ENCODE results near the gene SLC25A34.

The SLC25A34 gene

DNA sequence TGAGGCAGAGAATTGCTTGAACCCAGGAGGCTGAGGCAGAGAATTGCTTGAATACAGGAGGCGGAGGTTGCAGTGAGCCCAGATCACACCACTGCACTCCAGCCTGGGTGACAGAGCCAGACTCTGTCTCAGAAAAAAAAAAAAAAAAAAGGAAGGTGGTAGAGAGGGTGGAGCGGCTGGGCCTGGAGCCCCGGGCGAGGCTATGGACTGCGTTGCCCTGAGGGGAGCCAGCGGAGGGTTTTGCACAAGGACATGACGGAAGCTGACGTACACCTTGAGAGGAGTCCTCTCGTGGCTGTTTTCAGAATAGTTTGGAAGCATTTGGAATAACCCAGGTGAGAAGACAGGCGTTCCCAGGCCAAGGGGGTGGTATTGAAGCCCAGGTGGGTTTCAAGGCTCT lies 15.7 kb downstream of the SLC25A34 start:
- DNase-seq (ENCODE audit: low read depth in 1 of 2, low spot score in 1 of 2): no peak

DNA sequence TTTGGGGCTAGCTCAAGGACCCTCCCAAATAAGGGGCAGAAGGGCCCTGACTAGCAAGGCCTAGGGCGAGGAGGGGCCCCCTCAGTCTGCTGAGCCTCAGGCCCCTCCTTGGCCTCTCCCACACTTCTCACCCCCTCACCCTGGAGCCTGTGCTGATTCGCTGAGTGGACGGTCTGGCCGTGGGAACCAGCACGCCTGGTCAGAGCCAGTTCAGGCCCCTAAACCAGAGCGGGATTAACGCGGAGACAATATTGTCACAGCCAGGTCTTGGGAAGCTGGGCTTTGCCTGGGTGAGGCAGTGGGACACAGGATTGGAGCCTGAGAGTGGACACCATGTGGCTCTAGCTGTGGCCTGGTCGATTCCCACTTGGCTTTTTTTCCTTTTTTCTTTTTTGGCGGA lies 17.7 kb downstream of the SLC25A34 start:
- DNase-seq (ENCODE audit: low read depth in 1 of 2, low spot score in 1 of 2): no peak

DNA sequence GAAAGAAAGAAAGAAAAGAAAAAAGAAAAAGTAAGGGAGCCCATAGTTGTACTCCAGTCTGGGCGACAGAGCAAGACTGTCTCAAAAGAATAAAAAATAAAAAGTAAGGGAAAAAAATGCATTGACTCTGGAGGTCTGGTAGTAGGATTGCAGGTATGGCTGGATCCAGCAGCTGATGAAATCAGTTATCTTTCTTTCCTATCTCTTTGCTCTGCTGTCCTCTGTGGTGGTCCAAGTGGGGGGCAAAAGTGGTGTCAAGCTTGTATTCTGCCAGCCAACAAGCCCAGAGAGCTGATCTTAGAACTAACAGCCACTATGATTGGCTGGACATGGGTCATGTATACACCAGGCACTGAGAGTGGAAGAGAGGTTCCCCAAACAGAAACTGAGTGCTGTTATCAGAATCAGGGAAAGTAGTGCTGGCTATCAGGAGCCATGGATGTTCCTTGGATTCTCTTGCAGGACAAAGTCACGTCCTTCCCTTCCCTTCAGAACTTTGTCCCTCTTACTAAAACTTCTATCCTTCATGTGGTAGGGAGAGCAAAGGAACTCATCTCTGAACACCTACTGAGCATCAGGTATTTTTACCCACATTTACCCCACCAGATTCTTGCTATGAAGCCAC lies 19.1 kb downstream of the SLC25A34 start:
- DNase-seq (ENCODE audit: low read depth in 1 of 2, low spot score in 1 of 2): no peak

DNA sequence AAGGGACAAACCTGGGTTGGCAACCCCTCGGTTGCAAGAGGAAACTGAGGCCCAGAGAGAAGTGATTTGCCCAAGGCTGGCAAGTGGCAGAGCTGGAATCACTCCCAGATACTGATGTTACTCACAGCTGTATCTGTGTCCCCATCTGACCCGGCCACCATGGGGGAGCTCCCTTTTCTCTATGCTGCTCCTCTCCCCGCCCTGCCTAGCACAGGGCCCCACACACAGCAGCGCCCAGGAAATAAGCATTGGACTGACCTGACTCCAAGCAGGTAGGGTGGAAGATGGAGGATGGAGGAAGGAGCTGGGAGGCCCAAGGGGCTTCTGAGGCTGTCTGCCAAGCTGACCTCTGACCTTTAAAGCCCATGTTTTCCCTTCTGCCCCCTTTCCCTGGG lies 19.6 kb downstream of the SLC25A34 start:
- DNase-seq (ENCODE audit: low read depth in 1 of 2, low spot score in 1 of 2): no peak

DNA sequence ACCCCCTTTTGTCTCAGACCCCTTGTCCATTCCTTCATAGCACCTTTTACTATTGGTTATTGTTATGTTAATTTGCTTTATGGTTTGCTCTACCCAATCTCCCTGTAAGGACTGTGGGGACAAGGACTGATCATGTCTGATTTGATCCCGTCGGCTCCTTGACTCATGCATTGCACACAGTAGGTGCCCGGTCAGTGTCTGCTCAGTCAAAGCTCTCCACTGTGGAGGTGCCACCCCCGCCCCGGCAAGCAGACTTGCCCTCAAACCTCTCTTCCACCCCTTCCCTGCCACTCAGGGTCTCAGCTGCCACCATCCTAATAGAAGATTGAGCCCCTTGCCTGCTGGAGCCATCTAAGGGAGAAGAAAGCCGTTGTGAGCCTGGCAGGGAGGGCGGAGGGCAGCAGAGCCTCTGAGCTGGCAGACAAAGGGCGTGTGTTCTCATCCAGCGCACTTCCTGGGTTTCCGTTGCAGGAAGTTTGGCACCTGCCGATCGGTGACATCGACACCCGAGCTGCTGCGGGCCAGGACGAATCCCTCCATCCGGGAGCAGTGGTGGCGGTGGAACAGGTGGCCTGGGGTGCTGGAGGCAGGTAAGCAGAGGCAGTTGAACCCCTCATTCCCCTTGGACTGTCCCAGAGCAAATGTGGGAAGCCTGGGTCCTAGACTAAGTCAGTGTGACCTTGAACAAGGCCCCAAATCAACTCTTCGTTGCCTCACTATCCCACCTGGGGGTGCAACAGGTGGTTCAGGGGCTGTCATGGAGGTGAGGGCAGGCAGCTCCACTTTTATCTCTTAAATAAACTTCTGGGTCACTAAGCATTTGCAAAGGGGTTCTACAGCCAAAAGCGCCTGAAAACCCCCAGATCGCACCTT lies 20.3 kb downstream of the SLC25A34 start:
- DNase-seq (ENCODE audit: low read depth in 1 of 2, low spot score in 1 of 2): no peak

DNA sequence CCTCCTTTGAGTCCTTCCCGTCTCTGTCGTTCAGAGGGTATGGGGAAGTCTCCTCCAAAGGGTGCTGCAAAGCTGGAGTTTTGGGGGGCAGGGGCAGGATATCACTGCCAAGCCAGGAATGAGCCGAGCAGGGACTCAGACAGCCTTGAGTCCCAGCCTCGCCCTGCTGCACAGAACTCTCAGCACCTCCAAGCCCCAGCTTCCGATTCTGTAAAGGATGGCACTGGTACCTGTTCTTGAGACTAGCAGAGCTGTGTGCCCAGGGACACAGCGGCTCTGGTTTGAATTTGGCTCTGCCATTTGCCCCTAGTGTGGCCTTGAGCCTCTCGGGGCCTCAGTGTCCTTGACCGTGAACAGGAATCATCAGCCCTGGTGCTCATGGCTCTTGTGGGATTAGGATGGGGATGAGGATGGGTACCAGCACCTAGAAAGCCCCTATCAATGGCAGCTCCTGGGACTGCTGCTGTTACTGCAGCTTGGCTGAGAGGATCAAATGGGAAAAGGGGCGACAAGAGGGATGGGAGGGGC lies 21.0 kb downstream of the SLC25A34 start:
- no peak for DNase-seq (ENCODE audit: low read depth in 1 of 2, low spot score in 1 of 2)

DNA sequence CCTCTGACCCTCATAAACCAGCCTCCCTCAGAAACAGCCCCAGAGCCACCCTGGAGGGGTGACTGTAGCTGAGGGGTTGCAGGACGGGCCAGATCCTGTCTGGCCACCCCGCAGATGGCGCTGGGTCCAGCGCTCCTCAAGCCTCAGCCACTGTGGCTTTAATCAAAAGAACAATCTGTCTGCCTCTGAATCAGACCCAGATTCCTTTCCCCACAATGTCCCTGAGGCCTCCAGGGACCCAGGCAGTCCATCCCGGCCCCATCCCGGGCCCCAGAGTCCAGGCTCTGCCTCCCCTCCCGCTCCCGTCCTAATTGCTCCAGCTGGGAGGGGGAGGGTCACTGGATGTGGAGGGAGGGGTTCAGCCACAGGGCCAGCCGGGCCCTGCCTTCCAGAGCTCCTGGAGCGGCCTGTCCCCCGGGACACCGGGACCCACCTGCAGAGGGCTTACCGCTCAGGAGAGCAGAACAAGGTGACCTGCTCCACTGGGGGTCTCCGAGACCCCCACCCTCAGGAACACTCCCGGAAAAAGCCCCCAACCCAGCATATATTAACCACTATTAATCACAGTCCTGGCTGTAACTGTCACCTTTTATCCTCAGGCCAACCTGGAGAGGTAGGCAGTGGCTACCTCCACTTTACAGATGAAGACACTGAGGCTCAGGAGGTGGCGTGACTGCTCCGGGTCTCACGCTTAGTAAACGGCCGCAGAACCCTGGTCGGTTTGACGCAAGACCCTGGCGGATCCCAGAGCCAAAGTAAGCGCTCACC lies 21.7 kb downstream of the SLC25A34 start:
- DNase-seq (ENCODE audit: low read depth in 1 of 2, low spot score in 1 of 2): no peak

DNA sequence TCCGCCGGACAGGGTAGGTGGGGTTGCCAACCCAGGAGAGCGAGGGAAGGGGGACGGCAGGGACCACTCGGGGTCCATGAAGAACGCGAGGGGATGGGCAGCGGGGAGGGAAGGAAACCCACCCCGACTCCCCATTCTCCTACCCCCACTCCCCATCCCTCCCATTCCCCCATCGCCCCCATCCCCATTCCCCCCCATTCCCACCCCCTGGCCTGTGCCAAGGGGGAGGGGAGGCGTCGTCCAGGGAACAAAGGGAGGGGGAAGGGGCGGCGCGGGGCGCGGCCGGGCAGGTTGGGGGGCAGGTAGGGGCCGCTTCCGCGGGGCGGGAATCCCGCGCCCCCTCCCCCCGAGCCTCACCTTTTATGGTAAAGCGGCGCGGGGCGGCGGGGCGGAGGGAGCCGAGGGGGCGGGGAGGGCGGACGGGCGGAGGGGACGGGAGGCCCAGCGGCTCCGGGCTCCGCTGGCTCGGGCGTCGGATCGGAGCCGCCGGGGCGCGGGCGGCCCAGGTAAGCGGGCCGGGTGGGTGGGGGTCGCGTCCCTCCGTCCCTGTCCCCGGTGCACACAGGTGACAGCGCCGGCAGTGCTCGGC lies 22.4 kb downstream of the SLC25A34 start, which contains the start of gene FBLIM1:
Gene FBLIM1, plus strand, starts transcription at position 453 of the 589 bp plus-strand sequence. CDS start 6,189 bp downstream, outside the sequence.
- no peak for DNase-seq (ENCODE audit: low read depth in 1 of 2, low spot score in 1 of 2)

DNA sequence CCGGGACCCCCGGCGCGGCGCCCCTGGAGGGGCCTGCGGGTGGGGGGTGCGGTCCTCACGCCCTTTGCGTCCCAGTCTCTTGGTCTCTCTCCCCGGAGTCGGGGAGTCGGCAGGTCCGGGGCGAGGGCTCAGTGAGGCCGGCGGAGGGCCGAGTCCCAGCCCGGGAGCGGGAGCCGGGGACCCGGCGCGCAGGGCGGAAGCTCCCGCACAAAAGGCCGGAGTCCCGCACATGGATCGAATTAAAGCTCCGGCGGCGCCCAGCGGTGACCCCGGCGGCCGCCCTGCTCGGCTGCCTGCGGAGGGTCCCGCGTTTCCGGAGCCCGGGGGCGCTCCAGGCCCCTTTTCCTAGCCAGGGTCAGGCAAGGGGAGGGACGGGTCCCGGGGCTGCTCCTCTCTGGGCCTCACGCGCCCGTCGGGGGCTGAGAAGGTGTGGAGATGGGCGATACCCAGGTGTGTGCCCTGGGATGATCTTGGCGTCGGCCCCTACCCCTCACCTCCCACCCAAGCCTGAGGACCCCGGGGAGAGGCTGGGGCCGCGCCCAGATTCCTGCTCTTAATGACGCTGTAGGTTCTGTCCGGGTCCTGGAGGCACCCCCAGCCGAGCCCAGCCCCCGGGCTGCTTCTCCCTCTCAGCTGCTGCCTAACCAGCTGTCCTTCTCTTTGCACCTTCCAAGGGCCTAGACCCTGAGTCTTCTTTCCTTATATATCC lies 23.0 kb downstream of the SLC25A34 start:
- no peak for DNase-seq (ENCODE audit: low read depth in 1 of 2, low spot score in 1 of 2)

DNA sequence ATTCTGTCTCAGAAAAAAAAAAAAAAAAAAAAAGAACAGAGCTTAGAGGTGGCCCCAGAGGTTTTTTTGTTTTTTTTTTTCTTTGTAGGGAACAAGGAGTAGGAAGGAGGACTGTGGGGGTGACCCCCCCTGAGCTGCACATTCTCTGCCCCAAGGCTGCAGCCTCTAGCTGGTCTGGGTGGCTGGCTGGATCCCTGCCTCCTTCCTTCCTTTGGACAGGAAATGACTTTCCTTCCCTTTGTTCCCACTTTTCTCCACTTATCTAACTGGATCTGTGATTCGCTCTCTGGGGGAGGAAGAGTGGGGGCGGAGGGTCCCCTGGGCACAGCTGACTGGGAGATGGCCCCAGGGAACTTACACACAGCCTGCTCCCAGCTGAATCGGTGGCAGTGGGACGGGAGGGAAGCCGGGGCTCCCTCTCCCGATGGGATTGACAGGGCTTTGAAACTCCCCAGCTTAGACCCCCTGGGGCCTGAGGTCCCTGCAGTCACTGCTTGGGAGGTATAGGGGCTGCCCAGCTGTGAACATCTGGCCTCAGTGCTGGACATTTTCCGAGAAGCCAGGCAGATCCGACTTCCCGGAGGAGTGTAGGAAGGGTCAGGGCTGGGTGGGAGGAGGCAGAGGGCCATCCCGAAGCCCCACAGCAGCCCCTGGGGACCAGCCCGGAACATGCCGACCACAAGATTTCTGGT lies 24.6 kb downstream of the SLC25A34 start:
- no peak for DNase-seq (ENCODE audit: low read depth in 1 of 2, low spot score in 1 of 2)

DNA sequence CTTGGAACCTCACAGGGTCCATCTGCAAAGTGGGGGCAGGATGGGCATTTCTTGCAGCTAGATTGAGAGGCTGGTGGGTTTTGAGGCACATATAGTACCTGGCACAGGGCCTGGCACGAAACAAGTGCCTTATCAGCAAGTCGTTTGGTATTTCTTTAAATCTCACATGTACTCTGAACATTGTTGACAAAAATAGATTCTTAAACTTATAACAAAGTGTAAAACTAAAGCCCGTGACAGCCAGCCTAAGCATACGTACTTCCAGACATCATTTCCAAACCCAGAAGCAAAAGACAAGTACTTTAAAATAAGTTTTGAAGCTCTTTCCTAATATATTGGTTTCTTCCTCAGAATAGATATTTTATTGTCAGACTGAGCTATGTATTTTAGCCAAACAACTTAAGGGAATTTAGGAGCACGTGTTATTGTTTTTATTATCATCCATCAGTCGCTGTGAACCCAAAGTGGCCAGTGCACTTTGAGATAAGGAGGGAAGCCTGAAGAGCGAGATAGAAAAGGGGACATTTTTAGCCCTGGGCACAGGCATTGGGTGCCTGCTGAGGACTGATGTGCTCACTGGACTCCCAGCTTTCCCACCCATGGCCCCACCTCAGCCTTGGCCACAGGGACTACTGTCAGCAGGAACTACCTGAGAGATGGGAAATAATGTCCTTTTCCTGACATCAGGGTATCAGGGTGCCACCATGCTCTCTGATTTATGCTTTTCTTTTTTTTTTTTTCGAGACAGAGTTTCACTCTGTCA lies 25.5 kb downstream of the SLC25A34 start:
- no peak for DNase-seq (ENCODE audit: low read depth in 1 of 2, low spot score in 1 of 2)

DNA sequence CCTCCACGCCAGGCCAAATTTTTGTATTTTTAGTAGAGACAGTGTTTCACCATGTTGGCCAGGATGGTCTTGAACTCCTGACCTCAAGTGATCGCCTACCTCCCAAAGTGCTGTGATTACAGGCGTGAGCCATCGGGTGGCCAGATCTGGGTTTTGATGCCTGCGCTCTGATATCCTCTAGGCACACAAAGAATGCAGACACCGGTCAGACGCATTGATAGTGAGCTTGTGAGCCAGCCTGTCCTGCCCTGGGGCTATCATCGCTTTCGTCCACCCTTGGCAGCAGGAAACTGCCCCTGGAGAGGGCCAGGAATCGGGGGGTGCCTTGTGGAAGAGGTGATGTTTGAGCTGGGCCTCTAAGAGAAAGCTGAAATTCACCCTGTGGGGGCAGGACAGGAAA lies 26.5 kb downstream of the SLC25A34 start:
- DNase-seq (ENCODE audit: low read depth in 1 of 2, low spot score in 1 of 2): no peak

DNA sequence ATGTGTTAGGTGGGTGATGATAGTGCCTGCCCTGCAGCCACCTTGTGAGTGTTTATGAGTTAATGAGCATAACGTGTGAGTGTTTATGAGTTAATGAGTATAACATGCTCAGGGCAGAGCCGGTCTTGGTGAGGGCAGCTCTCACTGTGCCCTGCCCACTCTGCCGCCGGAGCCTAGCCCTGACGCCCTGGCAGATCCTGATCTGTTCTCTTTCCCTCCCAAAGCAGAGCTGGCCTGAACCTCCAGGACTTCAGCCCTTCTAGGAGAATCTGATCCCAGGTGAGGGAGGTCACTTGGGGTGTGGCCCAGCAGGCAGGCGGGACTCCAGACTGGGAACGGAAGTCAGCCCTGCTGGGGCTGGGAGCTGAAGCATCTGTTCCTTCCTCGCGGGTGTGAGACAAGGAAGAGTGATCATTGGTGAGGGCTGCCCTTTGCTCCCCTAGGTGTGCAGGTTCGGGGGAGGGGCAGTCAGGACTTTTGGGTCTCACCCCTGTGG lies 28.3 kb downstream of the SLC25A34 start:
- DNase-seq (ENCODE audit: low read depth in 1 of 2, low spot score in 1 of 2): no peak

DNA sequence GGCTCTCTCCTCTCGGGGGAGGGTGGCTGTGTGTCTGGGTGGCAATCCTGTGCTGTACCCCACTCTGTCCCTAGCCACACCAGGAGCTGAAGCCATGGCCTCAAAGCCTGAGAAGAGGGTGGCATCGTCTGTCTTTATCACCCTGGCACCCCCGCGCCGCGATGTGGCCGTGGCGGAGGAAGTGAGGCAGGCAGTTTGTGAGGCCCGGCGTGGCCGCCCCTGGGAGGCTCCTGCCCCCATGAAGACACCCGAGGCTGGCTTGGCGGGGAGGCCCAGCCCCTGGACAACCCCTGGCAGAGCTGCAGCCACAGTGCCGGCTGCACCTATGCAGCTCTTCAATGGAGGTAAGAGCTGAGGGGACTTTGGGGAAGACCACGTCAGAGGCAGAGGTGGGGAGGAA lies 28.8 kb downstream of the SLC25A34 start:
- no peak for DNase-seq (ENCODE audit: low read depth in 1 of 2, low spot score in 1 of 2)

DNA sequence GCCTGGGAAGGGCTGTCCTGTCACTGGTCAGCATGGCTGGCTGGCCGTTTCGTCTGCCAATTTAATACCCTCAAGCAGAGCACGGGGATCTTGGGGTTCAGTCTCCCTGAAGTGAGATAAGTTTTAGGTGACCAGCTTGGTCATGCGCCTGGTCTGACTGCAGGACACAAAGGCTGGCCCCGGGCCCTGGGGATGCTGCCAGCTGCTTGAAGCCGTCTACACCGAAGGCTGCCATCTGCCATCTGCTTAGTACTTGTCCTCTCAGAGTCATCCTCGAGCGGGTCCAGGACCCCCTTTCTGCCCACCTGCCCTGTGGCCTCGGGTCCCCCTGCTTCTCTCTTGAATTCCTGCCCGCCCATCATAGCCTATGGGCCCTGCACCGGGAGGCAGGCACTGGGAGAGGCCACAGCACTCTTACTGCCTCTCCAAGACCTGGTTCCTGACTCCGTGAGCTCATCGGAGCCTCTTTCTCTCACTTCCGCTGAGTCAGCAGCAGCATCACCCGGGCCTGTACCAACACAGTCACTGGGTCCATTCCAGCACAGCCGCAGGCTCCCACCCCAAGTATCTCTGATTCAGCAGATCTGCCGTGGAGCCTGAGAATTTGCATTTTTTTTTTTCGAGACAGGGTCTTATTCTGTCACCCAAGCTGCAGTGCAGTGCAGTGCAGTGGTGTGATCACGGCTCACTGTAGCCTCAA lies 29.6 kb downstream of the SLC25A34 start:
- DNase-seq (ENCODE audit: low read depth in 1 of 2, low spot score in 1 of 2): no peak

DNA sequence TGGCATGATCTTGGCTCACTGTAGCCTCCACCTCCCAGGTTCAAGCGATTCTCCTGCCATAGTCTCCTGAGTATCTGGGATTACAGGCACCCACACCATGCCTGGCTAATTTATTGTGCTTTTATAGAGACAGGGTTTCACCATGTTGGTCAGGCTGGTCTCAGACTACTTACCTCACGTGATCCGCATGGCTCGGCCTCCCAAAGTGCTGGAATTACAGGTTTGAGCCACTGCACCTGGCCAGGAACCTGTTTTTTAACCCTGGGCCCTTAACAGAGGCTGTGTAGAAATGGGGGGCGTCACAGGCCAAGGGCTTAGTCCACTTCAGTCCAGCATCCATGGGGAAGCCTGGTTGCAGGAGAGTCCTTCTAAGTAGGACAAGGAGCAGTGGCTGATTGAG lies 31.9 kb downstream of the SLC25A34 start:
- DNase-seq (ENCODE audit: low read depth in 1 of 2, low spot score in 1 of 2): no peak

DNA sequence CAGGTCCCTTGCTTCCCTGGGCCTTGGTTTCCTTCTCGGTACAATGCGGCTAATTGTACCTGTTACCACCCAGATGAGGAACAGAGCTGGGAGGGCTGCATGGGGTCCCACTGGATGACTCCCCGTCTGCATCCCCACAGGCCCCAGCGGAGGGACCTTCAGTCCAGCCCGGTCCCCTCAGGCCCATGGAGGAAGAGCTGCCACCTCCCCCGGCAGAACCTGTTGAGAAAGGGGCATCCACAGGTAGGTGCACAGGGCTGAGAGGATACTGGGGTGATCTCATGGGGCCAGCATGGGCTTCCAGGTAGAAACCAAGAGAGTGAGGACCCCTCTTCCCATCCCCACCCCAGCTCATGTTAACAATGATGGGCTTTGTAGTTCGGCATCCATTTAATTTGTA lies 32.3 kb downstream of the SLC25A34 start:
- DNase-seq (ENCODE audit: low read depth in 1 of 2, low spot score in 1 of 2): no peak

DNA sequence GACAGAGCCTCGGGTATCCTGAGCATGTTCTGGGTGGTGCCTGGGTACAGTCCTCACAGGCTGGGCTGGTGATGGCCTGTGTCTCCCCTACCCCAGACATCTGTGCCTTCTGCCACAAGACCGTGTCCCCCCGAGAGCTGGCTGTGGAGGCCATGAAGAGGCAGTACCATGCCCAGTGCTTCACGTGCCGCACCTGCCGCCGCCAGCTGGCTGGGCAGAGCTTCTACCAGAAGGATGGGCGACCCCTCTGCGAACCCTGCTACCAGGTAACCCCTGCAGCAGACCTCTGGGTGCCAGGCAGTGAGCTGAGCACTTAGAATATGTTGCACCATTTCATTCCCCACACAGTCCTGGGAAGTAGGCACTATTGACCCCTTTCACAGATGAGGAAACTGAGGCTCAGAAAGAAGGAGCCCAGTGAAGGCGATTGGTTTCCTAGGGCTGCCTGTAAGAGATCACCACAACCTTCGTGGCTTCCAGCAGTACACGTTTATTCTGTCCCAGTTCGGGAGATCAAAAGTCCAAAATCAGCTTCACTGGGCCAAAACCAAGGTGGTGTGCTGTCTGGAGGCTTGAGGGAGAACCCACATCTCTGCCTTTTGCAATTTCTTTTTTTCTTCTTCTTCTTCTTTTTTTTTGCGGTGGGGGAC lies 34.4 kb downstream of the SLC25A34 start:
- no peak for DNase-seq (ENCODE audit: low read depth in 1 of 2, low spot score in 1 of 2)
